GM19455 (cell line): ENCODE measurements around the gene DCP1A.
"Not testable (repeated sequence)": the region's sequence is repeated elsewhere in the genome, so short reads cannot be mapped to it uniquely, and the experiment has no call there.

ENCODE experiments used
- ATAC-seq: cut with Tn5 transposase; IDR thresholded peaks from one replicate; pipeline ENCODE4 v1.9.1; 2021; ENCODE audit not compliant: unreplicated experiment

Gene DCP1A

DNA sequence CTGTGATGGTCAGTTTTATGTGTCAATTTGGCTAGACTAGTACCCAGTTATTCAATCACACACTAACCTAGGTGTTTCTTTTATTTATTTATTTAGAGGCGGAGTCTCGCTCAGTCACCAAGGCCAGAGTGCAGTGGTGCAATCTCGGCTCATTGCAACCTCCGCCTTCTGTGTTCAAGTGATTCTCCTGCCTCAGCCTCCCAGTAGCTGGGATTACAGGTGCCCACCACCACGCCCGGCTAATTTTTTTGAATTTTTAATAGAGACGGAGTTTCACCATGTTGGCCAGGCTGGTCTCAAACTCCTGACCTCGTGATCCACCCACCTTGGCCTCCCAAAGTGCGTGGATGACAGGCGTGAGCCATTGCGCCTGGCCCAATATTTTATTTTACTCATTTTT lies 78.2 kb downstream of the DCP1A start:
- not testable (repeated sequence) for ATAC-seq

GRCh38 chr3:53267766-53268165 lies 79.6 kb downstream of the DCP1A start:
- ATAC-seq = no peak

DNA sequence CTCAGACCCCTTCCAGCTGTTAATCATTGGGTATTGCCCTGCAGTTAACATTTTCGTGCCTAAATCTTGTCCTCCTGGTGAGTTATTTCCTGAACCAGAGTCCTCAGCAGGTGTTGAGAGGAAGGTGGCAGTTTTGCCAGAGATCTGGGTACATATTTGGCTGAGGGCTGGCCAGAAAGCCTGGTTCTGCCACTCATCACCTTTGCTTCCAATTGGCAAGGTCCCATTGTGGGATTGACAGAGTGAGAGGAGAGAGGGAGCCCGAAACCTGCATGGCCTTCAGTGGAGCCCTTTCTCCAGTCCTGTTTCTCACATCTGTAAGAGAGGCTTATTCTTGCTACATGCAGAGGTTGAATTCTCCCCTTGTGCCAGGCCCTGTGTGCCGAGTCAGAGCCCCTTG lies 82.6 kb downstream of the DCP1A start:
- no peak for ATAC-seq

DNA sequence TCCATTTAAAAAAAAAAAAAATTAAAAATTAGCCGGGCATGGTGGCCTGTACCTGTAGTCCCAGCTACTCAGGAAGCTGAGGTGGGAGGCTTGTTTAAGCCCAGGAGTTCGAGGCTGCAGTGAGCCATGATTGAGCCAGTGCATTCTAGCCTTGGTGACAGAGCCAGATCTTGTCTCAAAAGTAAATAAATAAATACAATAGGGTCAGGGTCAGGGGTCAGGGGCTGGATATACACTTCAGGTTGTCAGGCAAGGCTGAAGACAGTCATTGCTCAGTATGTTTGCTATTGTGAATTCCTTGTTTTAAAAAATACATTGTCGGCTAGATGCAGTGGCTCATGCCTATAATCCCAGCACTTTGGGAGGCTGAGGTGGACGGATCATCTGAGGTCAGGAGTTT lies 83.4 kb downstream of the DCP1A start:
- no peak for ATAC-seq

DNA sequence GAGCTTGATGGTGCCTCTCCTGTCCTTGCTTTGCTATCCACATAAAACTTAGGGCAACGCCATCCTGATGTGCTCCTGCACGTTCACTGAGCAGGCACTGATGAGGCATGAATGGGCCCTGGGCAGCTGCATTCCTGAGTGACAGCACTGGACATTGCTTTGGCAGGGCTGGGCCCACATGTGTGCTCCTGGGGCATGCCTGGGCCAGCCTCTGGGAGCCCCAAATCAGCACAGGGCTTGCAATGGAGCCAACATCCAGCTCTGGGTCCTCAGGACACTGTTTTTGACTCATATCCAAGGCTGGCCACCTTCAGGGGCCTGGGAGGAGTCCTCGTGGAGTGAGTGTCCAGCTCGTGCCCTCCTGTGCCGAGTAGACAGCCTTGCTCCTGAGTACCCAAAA lies 85.6 kb downstream of the DCP1A start:
- no peak for ATAC-seq

DNA sequence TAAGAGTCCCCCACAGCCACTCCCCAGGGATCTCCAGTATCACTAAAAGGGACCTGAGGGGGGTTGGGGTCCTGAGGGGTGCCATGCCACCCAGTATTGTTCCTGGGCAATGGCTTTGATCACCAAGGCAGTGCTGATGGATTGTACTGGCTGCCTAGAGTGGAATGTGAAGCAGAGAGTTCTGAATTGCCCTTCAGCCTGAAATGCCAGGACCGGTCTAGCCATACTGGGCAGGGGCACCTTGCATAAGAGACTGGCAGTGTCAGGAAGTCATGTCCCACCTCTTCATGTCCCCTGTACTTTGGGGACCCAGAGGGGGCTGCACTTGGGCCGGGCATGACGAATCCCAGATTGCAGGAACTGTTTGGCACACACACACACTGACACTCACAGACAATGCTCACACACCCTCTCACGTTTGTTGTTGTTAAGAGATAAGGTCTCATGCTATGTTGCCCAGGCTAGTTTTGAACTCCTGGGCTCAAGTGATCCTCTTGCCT lies 87.0 kb downstream of the DCP1A start:
- no peak for ATAC-seq

- no peak for ATAC-seq
These were observed 87.7 kb downstream of the DCP1A start for GRCh38 chr3:53259427-53260259.

DNA sequence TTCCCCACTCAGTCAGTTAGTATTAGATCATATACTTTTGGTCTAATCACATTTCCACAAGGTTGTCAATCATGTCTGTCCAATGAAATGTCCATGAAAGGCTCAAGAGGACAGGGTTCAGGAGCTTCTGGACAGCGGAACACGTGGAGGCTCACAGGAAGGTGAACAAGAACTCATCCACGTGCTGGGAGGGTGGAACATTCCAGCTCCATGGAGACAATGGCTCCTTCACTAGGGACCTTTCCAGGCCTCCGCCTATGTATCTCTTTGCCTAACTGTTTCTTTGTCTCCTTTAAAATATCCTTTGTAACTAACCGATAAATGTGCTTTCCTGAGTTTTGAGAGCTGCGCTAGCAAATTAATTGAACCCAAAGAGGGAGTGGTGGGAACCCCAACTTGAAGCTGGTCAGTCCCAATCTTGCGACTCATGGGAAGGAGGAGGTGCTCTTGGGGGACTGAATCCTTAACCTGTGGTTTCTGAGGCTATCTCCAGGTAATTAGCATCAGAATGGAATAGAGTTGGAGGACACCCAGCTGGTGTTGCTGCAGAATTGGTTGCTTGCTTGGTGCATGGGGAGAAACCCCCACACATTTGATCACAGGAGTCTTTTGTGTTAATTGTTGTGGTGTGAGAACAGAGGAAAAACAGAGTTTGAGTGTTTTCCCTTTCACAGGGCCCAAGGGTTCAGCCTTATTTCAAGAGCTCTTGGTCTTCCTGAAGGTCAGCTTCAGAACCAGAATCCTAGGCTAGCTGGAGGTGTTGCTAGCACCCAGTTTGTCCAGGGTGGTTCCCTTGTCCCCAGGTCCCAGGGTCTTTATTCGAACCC lies 88.5 kb downstream of the DCP1A start:
- ATAC-seq = no peak

DNA sequence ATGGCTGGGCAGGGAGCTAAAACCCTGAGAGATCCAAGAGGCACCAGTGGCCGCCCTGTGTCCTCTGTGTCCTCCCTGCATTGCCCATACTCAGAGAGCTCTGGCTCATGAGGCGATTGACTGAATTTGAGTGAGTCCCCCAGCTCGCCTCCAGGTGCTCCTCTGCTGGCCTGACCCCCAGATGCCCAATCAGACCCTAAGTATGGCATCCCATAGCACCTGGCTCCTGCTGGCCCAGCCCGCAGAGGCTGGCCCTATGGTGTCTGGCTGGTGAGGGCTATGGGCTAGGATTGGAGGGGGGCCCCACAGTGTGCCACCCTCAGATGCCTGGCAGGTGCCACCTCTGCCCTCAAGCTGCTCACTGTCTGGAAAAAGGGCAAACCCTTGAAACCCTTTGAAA lies 89.9 kb downstream of the DCP1A start:
- ATAC-seq = no peak

- no peak for ATAC-seq
These were observed 90.7 kb downstream of the DCP1A start for GRCh38 chr3:53256704-53257055.

GRCh38 chr3:53255775-53256703 lies 91.3 kb downstream of the DCP1A start, which contains the start of gene TKT:
Gene TKT, minus strand, starts transcription at chr3:53256022. Its CDS starts 80 bp downstream, at chr3:53255942.
- ATAC-seq = peak; percentile 57

GRCh38 chr3:53255423-53255774 lies 91.9 kb downstream of the DCP1A start:
- peak; percentile 58 for ATAC-seq

- ATAC-seq = peak; percentile 46
These were observed 92.6 kb downstream of the DCP1A start for GRCh38 chr3:53254509-53255422.

DNA sequence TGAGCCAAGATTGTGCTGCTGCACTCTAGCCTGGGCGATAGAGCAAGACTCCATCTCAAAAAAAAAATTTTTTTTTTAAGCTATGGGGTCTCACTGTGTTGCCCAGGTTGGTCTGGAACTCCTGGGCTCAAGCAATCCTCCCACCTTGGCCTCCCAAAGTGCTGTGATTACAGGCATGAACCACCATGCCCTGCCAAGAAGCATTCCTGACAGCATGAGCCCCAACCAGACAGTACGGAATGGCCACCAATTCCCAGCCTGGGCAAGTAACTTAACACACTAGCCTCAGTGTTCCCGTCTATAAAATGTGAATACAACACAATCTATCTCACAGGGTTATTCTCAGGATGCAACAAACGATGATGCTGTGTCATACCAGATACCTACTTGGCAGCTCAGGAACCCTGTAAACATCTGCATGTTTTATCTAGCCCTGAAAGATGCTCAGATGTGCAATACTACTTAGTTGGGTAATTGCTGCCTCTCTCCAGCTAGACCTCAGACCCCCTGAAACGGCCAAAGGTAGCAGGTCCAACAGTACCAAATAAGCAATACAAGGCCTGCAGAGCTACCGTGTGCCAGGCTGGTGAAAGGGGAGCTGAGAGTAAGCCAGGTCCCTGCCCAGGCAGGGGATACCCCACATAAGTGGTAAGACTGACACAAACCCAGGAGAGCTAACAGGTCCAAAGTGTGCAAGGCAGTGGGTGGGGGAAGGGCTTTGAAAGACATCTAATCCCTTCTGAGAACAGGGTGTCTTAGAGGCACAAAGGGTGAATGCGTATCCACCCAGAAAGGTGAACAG lies 93.4 kb downstream of the DCP1A start:
- no peak for ATAC-seq

- ATAC-seq = not testable (repeated sequence)
These were observed 94.4 kb downstream of the DCP1A start for GRCh38 chr3:53252947-53253322.

GRCh38 chr3:53252096-53252946 lies 95.0 kb downstream of the DCP1A start:
- no peak for ATAC-seq

GRCh38 chr3:53250881-53251605 lies 96.3 kb downstream of the DCP1A start:
- no peak for ATAC-seq

GRCh38 chr3:53250453-53250852 lies 96.9 kb downstream of the DCP1A start:
- no peak for ATAC-seq
